GM12873 (cell line): ENCODE results near the gene PPM1L.

Source experiments
- TF ChIP-seq, protein P1 (sequence below): IDR thresholded peaks from 2 replicates; pipeline ENCODE4 v1.5.1; 2012; ENCODE audit warnings: low read depth, mild to moderate bottlenecking, moderate library complexity, low read length, control low read depth; ENCODE audit not compliant: insufficient read depth; ENCODE audit errors: missing control alignments

PPM1L gene

DNA sequence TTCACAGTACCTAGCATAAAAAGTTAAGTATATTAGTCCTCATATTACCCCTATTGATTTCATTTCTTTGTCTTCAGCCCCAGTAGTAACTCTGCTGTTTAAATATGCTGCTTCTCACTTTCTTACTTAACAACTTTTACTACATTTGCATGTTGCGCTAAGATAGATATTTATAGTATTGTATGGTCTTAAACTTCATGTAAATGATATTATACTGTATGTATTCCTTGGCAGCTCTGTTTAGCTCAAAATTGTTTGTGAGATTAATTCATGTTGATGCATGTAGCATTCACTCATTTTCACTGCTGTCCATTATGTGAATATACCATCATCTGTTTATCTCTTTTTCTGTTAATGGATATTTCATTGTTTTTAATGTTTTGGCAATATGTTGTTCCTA lies 64.4 kb downstream of the PPM1L start:
- TF ChIP-seq, protein P1, sequence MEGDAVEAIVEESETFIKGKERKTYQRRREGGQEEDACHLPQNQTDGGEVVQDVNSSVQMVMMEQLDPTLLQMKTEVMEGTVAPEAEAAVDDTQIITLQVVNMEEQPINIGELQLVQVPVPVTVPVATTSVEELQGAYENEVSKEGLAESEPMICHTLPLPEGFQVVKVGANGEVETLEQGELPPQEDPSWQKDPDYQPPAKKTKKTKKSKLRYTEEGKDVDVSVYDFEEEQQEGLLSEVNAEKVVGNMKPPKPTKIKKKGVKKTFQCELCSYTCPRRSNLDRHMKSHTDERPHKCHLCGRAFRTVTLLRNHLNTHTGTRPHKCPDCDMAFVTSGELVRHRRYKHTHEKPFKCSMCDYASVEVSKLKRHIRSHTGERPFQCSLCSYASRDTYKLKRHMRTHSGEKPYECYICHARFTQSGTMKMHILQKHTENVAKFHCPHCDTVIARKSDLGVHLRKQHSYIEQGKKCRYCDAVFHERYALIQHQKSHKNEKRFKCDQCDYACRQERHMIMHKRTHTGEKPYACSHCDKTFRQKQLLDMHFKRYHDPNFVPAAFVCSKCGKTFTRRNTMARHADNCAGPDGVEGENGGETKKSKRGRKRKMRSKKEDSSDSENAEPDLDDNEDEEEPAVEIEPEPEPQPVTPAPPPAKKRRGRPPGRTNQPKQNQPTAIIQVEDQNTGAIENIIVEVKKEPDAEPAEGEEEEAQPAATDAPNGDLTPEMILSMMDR = no peak

DNA sequence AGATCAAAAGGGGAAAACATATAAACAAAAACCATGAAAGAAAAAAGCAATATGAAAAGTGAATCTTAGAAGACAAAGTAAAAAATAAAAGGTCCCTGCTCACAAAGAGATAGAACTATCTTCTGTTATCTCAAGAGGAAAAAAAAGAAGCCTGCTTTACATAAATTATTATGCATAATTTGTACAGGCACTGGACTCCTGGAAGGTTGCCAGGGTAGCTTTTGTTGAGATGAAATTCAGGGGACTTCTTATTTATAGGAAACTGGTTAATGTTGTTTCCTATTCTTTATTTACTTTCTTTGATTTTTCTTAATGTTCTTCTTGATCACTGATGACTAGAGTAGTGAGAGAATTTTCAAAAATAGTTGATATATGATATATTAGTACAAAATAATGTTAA lies 66.9 kb downstream of the PPM1L start:
- TF ChIP-seq, protein P1 = no peak

DNA sequence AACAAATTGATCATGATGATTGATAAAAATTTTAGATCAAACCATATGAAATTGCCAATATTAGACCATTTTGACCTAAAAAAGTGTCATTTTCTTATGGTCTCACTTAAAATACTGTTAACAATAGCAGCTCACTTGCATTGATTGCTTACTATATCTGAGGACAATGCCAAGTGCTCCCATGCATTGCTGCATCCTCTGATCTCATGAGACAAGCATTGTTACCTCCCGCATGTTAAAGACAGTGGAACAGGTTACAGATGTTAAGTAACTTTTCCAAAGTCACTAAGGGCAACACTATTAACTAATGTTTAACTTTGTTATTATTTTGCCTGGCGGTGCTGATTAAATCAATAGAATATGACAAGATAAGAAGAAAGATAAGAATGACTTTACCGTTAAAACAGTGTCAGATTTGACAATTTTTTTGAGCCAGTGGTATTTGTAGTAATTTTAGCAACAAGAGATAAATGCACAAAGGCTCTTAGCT lies 69.3 kb downstream of the PPM1L start:
- TF ChIP-seq, protein P1 = no peak

DNA sequence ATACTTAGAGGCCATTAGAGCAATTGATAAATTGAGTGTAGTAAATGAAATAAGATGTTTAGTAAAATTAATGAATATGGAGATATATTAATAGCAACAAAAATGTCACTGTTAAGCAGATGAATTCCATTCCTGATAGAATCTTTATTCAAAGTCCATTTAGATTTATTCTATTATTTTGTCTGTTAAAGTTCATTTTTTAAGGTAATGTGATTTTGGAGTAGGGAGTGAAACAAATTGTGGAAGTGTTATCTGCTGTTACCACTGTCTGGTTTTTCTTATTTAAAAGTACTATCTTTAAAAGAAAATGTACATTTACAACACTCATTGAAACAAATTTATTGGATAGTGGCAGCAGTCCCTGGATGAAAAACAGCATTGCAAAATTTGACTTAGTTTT lies 70.4 kb downstream of the PPM1L start:
- TF ChIP-seq, protein P1 = no peak

DNA sequence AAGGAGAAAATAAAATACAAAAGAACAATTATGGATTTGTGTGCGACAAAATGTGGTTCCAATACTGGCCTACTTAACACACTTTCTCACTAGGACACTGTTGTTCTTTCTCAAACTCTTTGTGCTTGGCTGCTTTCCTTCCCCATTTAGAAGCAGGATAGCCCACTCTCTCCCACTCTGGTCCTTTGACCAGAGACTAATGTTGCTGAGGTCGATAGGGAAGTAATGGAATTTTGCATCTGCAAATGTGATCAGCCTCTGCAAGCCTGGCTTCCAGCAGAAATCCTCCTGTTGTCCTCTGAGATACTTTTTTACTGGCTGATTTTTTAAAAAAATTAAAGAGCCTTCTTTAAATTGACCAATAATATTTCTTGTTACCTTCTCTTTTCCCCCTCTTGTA lies 71.0 kb downstream of the PPM1L start:
- TF ChIP-seq, protein P1 = no peak

DNA sequence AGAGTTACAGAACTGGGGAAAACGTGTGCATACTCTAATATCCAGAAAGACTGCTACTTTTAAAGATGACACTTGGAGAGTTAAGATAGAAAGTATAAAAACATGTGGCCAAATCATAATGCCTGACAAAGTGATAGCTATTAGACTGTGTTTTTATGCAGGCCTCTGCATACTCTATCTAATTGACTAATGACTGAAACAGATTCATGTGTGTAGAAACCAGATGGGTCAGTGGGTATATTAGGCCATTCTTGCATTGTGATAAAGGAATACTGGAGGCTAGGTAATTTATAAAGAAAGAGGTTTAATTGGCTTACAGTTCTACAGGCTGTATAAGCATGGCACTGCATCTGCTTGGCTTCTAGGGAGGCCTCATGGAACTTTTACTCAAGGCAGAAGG lies 71.5 kb downstream of the PPM1L start:
- TF ChIP-seq, protein P1 = no peak

DNA sequence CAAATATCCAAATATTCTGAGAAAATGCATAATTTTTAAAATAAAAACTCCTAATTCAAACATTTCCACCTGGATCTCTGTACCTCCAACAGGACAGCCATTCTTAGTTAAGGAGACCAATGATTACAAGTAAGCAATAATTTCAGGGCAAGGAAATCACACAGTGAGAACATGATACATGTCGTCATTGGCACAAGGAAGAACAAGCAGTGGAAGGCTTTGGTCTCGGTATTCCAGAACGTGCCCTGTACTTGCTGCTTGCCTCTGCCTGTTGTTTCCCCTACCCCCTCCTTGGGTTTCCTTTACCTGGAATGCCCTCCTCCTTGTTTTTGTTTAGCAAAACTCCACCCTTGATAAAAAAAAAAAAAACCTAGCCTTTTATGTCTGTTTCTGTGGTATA lies 72.8 kb downstream of the PPM1L start:
- TF ChIP-seq, protein P1 = no peak
